ENCODE data around the gene SLC46A3.

GRCh38 chr13:28697441-28697840 is 21.3 kb downstream of the SLC46A3 start:
- TF ChIP-seq POLR2A (IDR thresholded peaks at IDR 0.05; ENCODE audit: low read length) (no peak), GATA1 (IDR thresholded peaks at IDR 0.05; ENCODE audit: low read depth, low read length) (no peak)

Data from erythroblast (primary cell).